ENCODE measurements around the gene FUT6. TPM values are rescaled to one million over a fixed set of nuclear protein-coding genes. Genes with fewer than 3 reads are reported as not detected.

Gene FUT6
- total RNA-seq, 2 donors from 2014 or later: 3.6 to 12.2 TPM

DNA sequence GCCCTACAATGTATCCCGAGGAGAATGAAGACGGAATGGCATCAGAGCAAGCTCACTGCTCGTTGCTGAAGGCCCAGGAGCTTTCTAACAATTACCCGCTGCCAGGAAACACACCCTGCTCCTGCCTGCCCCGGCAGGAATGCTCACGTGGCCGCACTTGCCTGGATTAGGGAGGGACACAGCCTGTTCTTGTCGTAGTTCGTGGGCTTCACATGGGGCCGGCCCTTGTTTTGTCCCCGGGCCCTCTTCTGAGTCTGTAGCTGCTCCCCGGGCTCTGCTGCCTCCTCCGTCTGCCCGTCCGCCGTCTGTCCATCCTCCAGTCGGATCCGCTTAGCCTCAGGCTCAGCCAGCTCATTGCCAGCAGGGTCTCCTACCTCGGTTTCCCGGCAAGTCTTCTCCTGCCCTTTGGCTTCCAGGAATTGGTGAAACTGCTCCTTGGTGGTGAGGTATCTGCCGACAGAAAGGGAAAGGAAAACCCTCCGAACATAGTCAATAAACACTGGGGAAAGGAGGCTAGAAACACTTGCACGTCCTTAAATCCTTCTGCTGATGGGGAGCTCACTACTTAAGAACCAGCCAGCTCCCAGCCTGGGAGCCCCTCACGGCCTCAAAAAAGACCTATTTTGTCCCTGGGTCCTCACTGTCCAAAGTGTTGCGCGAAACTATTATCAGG lies 49.5 kb downstream of the FUT6 start:
- Histone ChIP-seq H3K4me3 (peak overlapping the region in 1 of 2 donors; percentile 36), H3K27me3 (no peaks in the 10 kb centered on the region), H3K36me3 (replicated peaks in 1 of 2; ENCODE audit: insufficient read depth in 1 of 2, low read depth in 2 of 2) (peaks cover 26 to 29% of the 10 kb centered on the region in 2 donors), H3K4me1 (peaks cover 16% of the 10 kb centered on the region), H3K27ac (peak overlapping the region; percentile 62 to 98 (median 88)), H3K9me3 (no peaks in the 10 kb centered on the region)
- intact Hi-C loops (cut with DNase I): no loop called here
- TF ChIP-seq POLR2A (IDR thresholded peaks at IDR 0.05): no peak
- TF ChIP-seq, protein P1, sequence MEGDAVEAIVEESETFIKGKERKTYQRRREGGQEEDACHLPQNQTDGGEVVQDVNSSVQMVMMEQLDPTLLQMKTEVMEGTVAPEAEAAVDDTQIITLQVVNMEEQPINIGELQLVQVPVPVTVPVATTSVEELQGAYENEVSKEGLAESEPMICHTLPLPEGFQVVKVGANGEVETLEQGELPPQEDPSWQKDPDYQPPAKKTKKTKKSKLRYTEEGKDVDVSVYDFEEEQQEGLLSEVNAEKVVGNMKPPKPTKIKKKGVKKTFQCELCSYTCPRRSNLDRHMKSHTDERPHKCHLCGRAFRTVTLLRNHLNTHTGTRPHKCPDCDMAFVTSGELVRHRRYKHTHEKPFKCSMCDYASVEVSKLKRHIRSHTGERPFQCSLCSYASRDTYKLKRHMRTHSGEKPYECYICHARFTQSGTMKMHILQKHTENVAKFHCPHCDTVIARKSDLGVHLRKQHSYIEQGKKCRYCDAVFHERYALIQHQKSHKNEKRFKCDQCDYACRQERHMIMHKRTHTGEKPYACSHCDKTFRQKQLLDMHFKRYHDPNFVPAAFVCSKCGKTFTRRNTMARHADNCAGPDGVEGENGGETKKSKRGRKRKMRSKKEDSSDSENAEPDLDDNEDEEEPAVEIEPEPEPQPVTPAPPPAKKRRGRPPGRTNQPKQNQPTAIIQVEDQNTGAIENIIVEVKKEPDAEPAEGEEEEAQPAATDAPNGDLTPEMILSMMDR (IDR thresholded peaks at IDR 0.05): no peak
- 66 to 90% methylated on average over 13 to 26 of the region's 26 CpGs for WGBS, 2 donors
- DNase-seq (no peak), ATAC-seq (no peak)

DNA sequence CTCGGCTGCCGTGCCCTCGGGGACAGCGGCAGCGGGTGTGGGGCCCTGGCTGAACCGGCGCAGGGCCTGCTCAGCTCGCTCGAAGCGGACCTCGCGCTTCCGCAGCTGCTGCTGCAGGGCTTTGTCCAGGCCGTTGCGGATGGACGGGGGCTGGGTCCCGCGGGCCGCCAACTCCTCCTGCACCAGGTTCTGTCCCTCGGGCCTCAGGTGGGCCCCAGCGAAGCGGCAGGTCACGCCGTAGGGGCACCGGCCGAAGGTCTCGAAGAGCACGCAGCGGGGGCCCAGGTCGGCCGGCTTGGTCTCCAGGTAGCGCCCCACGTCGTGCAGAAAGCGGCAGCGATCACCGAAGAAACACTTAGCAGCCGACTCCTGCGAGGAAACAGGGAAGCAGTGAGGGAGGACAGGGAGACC lies 50.1 kb downstream of the FUT6 start:
- no peaks in the 10 kb centered on the region for H3K27me3 ChIP-seq
- ATAC-seq: no peak
- WGBS, 2 donors: 96 to 97% methylated on average over 17 to 37 of the region's 39 CpGs
- no peak overlapping the region for H3K4me3 ChIP-seq
- intact Hi-C loops (cut with DNase I): no loop called here
- no peak overlapping the region for H3K27ac ChIP-seq
- peaks cover 26 to 29% of the 10 kb centered on the region in 2 donors for H3K36me3 ChIP-seq (replicated peaks in 1 of 2; ENCODE audit: insufficient read depth in 1 of 2, low read depth in 2 of 2)
- DNase-seq: no peak
- H3K9me3 ChIP-seq: no peaks in the 10 kb centered on the region
- TF ChIP-seq POLR2A (IDR thresholded peaks at IDR 0.05): no peak
- TF ChIP-seq, protein P1 (IDR thresholded peaks at IDR 0.05): no peak
- H3K4me1 ChIP-seq: peaks cover 15% of the 10 kb centered on the region

DNA sequence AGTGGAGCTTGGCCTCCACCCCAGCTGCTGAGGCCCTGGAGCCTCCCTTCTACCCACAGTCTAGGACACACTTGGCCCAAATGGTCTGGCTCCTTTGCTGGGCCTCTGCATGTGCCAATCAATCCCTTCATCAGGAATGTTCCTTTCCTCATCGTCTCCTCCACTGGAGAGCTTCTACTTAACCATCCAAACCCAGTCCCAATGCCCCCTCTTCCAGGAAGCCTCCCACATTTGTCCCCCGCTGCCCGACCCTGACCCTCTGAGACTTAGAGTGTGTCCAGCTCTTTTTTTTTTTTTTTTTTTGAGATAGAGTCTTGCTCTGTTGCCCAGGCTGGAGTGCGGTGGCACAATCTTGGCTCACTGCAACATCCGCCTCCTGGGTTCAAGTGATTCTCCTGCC lies 51.1 kb downstream of the FUT6 start:
- WGBS, 2 donors: 79 to 99% methylated on average over 5 of the region's 5 CpGs

DNA sequence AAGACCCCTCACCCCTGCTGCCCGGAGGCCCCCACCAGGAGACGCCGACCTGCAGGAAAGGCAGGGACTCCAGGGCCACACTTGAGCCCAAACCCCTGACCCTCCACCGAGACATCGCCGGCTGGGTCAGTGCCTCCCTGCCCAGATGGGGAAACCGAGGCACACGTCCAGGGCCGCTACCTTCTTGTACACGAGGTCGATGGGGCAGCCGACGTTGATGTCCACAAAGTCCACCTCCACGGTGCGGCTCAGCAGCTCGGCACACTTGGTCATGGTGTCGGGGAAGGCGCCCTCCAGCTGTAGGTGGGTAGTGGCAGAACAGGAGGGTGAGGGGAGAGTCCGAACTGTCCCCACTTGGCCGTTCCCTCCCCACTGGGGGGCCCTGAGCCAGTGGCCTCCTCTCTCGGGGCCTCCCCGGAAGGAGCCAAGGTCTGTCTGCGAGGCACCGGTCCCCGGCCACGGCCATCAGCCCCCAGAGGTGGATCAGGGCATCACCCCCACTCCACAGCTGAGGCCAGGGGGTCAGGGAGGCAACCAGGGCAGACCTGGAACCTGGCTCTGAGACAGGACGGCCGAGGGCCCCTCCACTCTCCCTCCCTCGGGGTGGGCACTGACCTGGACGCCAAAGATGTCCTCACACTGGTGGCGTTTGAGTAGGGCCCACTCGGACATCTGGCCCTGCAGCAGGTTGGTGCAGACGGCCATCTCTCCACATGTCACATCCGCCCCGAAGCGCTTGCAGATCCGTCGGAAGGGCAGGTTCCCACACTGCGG lies 51.9 kb downstream of the FUT6 start:
- peaks cover 26 to 29% of the 10 kb centered on the region in 2 donors for H3K36me3 ChIP-seq (replicated peaks in 1 of 2; ENCODE audit: insufficient read depth in 1 of 2, low read depth in 2 of 2)
- no peaks in the 10 kb centered on the region for H3K9me3 ChIP-seq
- DNase-seq (no peak), ATAC-seq (no peak)
- intact Hi-C loops (cut with DNase I): no loop called here
- peaks cover 11% of the 10 kb centered on the region for H3K4me1 ChIP-seq
- WGBS, 2 donors: 87 to 92% methylated on average over 5 to 31 of the region's 39 CpGs
- no peaks in the 10 kb centered on the region for H3K27me3 ChIP-seq
- no peak overlapping the region for H3K27ac ChIP-seq
- no peak overlapping the region for H3K4me3 ChIP-seq
- TF ChIP-seq, protein P1 (IDR thresholded peaks at IDR 0.05): no peak
- no peak for TF ChIP-seq POLR2A (IDR thresholded peaks at IDR 0.05)

More for the DNA sequence above, 51.1 kb downstream of the FUT6 start:
- ATAC-seq: no peak
- Histone ChIP-seq H3K27me3 (no peaks in the 10 kb centered on the region), H3K4me3 (no peak overlapping the region), H3K9me3 (no peaks in the 10 kb centered on the region), H3K27ac (no peak overlapping the region), H3K4me1 (peaks cover 11% of the 10 kb centered on the region), H3K36me3 (replicated peaks in 1 of 2; ENCODE audit: insufficient read depth in 1 of 2, low read depth in 2 of 2) (peaks cover 26 to 29% of the 10 kb centered on the region in 2 donors)
- no peak for DNase-seq
- intact Hi-C loops (cut with DNase I): no loop called here
- TF ChIP-seq, protein P1 (IDR thresholded peaks at IDR 0.05): no peak
- TF ChIP-seq POLR2A (IDR thresholded peaks at IDR 0.05): no peak
